ENCODE results near the gene TPCN2.

TPCN2 gene

DNA sequence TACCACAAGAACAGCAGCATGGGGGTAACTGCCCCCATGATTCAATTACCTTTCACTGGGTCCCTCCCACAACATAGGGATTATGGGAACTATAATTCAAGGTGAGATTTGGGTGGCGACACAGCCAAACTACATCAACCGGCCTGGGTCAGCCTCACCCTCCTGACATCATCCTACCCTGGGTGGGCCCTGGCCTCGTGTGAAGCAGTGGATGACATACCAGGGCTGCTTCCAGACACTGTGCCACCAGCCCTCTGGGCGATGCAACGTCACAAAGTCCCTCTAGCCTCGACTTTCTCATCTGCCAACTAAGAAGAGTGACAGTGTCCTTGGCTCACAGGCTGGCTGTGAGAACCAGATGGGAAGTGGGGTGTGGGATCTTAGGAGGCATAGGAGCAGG is 8.7 kb upstream of the TPCN2 start:
- DNase-seq = no peak

GRCh38 chr11:69040581-69041260 is 8.0 kb upstream of the TPCN2 start:
- no peak for DNase-seq

- no peak for DNase-seq
Measured at GRCh38 chr11:69041516-69041915, 7.2 kb upstream of the TPCN2 start.

DNA sequence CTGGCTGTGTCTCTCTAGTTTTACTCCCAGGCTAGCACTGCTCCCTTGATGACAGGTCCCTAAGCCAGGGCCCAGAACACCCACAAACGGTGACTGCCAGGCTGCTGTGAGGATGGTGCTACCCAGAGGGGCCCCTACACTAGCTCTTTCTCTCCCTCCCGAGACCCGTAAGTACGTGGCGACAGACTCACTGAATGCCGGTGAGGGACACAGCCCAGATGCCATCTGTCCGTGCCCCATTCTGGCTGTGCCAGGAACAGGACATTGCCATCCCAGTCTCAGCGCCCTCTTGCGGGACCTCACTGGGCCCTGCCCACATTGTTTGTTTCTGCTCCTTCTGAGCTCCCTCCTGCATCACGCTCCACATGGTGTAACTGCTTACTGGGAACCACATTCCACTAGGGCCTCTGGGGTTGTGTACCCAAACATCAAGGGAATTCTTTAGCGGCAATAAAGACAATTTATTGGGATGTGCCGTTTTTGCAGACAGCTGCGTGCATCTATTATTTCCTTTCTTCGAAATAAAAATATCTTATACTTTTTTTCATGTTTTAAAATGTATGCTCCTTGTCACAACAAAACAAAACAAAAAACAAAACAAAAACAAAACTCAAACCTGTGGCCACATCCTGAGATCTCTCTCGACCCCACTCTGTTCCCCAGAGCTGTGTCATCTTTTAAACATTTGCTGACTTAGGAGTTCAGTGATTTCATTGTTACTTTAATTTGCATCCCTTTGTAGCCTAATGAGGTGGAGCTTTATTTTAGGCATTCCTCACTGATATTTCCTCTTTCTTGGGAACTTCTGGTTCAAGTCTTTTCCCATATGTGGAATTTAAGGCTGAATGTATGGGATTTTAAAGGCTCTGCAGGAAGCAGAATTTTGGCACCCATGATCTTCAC is 4.4 kb upstream of the TPCN2 start:
- DNase-seq = no peak

GRCh38 chr11:69048031-69048693 is 570 bp upstream of the TPCN2 start:
- no peak for DNase-seq

GRCh38 chr11:69049490-69049867 is 747 bp downstream of the TPCN2 start:
- DNase-seq = no peak

GRCh38 chr11:69050592-69051380 is 2.1 kb downstream of the TPCN2 start:
- no peak for DNase-seq

DNA sequence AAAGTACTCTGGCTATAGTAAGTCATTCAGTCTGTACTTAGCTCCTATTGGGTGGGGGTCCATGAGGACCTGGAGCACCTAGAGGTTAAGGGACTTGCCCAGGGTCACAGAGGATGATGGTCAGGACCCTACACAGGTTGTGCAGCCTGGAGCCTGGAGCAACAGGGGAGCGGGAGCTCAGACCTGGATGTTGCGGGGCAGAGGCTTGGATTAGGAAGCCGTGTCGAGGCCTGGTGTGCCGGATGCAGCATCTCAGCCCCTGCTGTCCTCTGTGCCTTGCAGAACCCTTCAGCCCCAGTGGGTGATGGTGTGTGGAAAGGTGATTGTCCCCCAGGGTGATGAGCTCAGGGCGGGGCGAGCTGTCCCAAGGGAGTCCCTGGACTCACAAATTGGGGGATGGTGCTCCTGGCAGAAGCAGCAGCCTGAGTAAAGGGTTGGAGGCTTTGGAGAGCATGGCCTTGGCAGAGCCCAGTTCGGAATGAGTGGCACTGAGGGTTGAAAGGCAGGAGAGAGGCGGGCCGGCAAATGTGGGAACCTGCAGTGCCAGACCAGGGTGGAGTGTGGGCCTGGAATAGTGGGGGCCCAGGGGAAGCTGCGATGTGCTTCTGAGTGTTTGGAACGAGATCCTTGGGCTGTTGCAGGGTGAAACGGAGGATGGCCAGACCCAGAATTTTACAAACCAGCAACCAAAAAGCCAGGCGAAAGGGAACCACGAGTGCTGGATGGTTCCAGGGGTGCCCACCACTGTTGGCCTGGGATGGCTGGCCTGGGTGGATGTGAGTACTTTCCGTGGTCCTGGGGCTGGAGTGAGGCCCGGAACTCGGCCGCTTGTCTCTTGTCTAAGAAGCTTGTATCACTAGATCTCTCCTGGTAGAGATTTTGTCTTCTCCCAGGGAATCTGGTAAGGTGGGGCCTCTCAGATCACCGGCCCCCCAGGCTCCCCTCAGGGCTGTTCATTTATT is 2.9 kb downstream of the TPCN2 start:
- no peak for DNase-seq

DNA sequence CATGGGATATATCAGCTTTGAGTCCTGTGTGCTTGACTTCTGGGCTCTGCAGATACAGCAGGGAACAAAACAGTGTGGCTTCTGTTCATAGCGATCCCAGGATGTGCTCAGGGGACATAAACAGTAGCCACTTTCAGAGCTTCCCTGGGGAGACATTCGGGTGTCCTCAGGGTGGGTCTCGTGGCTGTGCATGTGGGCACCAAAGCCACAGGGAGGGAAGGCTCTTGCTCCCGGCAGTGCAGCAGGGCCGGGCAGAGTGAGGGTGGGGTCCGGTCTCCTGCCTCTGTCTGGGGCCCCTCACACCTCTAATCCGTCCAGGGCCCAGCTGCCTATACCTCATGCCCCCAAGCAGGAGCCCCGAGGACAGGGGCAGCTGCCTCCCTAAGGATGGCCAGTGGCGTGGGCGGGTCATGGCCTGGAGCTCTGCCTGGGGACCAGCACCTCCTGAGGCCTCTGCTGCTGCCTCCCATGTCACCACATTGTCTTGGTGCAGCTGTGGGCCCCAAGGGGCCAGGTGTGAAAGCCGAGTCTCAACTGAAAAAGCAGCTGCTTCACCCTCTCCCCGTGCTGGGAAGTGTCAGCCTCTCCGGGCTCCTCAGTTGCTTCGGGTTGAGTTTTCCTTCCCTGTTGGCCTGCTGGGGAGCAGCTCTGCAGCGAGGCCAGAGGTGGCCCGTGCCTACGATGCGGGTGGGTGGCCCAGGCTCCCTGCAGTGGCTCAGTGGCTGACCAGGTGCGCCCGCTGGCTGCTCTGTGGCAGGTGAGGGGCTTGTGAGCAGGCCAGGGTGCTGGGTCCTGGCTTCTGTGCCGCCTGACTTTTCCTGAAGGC is 3.8 kb downstream of the TPCN2 start:
- no peak for DNase-seq

- DNase-seq = no peak
Measured at GRCh38 chr11:69053169-69053477, 4.4 kb downstream of the TPCN2 start.

GRCh38 chr11:69053546-69054396 is 5.0 kb downstream of the TPCN2 start:
- no peak for DNase-seq

- DNase-seq = no peak
Measured at GRCh38 chr11:69054397-69055211, 5.9 kb downstream of the TPCN2 start.

DNA sequence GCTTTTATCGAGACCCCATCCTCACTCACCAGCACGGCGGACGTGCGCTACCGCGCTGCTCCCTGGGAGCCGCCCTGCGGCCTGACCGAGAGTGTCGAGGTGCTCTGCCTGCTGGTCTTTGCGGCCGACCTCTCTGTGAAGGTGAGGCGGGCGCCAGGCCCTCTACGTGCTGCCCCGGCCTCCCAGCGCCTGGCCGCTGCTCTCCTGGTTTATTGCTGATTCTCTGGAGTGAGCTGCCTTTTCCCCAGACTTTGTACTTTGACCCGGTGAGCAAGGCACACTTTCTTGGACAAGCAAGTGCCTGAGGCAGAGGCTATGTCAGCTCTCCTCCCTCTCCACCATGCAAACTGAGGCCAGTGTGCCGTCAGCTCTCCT is 6.5 kb downstream of the TPCN2 start:
- no peak for DNase-seq

GRCh38 chr11:69055598-69056516 is 7.1 kb downstream of the TPCN2 start:
- no peak for DNase-seq

DNA sequence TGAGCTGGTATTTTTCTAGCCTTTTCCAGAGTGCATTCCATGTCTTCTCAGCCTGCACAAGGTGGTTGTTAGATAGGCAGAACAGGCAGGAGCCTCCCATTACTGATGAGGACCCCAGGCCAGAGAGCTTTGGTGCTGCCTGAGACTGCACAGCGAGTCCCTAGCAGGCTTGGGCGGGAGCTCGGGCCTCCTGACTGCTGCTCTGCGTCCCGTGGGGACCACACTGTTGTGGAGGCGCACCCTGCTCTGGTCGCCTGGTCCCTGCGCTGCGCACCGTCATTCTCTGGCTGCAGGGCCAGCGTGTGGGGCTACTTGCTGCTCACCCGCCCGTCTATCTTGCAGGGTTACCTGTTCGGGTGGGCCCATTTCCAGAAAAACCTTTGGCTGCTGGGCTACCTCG is 8.5 kb downstream of the TPCN2 start:
- no peak for DNase-seq

- DNase-seq = no peak
Measured at GRCh38 chr11:69057801-69058200, 9.1 kb downstream of the TPCN2 start.

DNA sequence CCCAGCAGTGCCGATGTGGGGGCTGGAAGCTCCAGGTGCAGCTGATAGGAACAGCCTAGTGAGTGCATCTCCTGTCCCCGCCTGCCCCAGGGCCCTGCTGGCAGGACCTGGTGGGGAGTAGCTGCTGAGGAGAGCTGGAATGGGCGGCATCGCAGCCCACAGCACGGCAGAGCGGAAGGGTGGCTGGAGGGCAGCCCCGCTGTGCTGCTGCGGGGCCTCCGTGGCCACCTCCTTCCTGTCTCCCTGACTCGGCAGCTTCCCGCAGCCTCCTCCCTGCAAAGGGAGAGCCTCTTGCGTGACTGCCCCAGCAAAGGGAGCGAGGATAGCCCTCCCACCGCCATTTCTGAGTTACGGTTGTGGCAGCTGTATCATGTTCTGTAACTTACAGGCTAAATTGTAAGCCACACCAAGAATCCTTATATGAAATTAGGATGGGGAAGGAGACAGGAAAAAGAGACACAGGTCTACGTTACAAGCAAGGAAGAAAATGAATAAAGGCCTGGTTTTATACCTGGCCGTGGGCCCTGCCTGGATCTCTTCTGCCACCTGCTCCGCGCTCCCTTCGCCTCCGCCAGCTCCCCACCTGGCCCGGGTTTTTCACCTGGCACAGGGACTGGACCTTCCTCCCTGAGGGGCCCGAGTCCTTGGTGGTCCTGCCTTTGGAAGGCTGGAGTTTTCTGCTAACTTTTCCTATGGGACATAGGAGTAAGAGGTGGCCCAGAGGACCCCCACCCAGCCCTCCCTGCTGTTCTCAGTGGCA is 10.0 kb downstream of the TPCN2 start:
- no peak for DNase-seq

Data from NCI-H1930 (cell line).